AG09319 (cell line): Measurements from ENCODE around the gene LMBR1L.
"Not testable (repeated sequence)": the region's sequence is repeated elsewhere in the genome, so short reads cannot be mapped to it uniquely, and the experiment has no call there.

Experiments
- DNase-seq: peaks from one replicate; pipeline ENCODE4 v3.0.0-alpha.2; 2010; ENCODE audit warnings: low read depth; ENCODE audit errors: extremely low read depth
- CTCF ChIP-seq: IDR thresholded peaks from 2 replicates; pipeline ENCODE4 v1.5.1; 2011; ENCODE audit warnings: low read depth, mild to moderate bottlenecking, inconsistent platforms, low read length, moderate library complexity

Gene LMBR1L

GRCh38 chr12:49130151-49131050, 19.8 kb upstream of the LMBR1L start:
- peak; percentile 87 for DNase-seq
- TF ChIP-seq CTCF = peak; percentile 93

GRCh38 chr12:49129332-49130150, 18.9 kb upstream of the LMBR1L start:
- no peak for DNase-seq
- TF ChIP-seq CTCF = no peak

GRCh38 chr12:49127971-49128370, 17.3 kb upstream of the LMBR1L start:
- not testable (repeated sequence) for DNase-seq

GRCh38 chr12:49126852-49127763, 16.5 kb upstream of the LMBR1L start:
- DNase-seq = no peak
- no peak for TF ChIP-seq CTCF

GRCh38 chr12:49121047-49121696, 10.5 kb upstream of the LMBR1L start:
- peak; percentile 78 for TF ChIP-seq CTCF
- no peak for DNase-seq

- no peak for TF ChIP-seq CTCF
- no peak for DNase-seq
Observed at GRCh38 chr12:49111206-49111605, 559 bp upstream of the LMBR1L start.
